Measurements from ENCODE around the gene SLC22A5. TPM values are rescaled to one million over a fixed set of nuclear protein-coding genes. Genes with fewer than 3 reads are reported as not detected.

SLC22A5 gene
- polyA plus RNA-seq, 1 donor (not counting 4 experiments of a cell fraction or from before 2014, with no cell fraction given) = 14.8 TPM

DNA sequence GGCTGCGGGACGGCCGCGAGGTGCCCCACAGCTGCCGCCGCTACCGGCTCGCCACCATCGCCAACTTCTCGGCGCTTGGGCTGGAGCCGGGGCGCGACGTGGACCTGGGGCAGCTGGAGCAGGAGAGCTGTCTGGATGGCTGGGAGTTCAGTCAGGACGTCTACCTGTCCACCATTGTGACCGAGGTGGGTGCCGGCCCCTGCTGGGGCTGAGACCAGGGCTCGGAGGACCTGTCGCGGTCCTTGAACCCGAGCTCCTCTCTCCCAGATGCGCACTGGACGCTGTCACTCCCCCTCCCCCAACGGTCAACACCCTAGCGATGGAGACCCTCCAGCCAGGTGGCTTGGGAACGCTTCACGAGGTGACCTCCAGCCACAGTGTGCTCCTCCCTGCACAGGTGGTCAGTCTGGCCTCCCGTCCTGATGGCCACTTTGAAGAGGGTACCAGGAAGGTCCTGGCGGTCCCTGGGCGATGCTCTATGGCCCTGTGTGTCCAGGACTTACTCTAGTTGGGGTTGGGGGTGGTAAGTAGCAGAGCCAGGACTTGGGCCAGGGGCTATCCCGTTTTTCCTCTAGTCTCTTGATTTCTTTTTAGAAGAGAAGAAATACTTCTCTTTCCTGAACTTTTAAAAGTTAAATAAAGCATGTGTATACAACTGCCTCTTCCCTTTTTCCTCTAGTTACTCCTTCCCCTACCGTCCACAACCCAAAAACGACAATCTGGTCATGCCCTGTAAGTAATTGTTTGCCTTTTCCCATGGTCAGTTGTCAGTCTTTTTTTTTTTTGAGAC lies 866 bp downstream of the SLC22A5 start:
- Histone ChIP-seq H3K9ac (ENCODE audit: control insufficient read depth, extremely low read depth, insufficient read depth, low read length) (peak overlapping the region; percentile 94), H4K20me1 (ENCODE audit: control insufficient read depth, extremely low read depth, insufficient read depth, low read length) (no peaks in the 10 kb centered on the region), H2AFZ (ENCODE audit: control insufficient read depth, low read length) (peak overlapping the region; percentile 84), H3K79me2 (ENCODE audit: control insufficient read depth, insufficient read depth, low read length) (peaks cover 49% of the 10 kb centered on the region), H3K36me3 (ENCODE audit: control insufficient read depth in 2 of 2, extremely low read depth in 1 of 2, insufficient read depth in 2 of 2, low read length in 2 of 2) (peaks cover 0 to 4% of the 10 kb centered on the region in 2 experiments), H3K4me3 (ENCODE audit: control insufficient read depth in 2 of 3, extremely low read depth in 1 of 3, insufficient read depth in 2 of 3, low read depth in 1 of 3, low read length in 3 of 3) (peak overlapping the region; percentile 58 to 88 (median 80)), H3K27ac (ENCODE audit: control insufficient read depth, insufficient read depth, low read length) (peak overlapping the region; percentile 90), H3K27me3 (ENCODE audit: control insufficient read depth, extremely low read depth, insufficient read depth, low read length) (no peaks in the 10 kb centered on the region), H3K4me2 (ENCODE audit: control insufficient read depth, extremely low read depth, insufficient read depth, low read depth, low read length) (peak overlapping the region; percentile 84), H3K9me1 (ENCODE audit: control insufficient read depth, extremely low read depth, insufficient read depth, low read length) (peaks cover 2% of the 10 kb centered on the region), H3K4me1 (ENCODE audit: control insufficient read depth, extremely low read depth, insufficient read depth, low read length) (peaks cover 36% of the 10 kb centered on the region), H3K9me3 (ENCODE audit: control insufficient read depth, low read depth, low read length) (no peaks in the 10 kb centered on the region)
- no peak for TF ChIP-seq EZH2 (IDR thresholded peaks at IDR 0.05; ENCODE audit: low read length)
- TF ChIP-seq, protein P1, sequence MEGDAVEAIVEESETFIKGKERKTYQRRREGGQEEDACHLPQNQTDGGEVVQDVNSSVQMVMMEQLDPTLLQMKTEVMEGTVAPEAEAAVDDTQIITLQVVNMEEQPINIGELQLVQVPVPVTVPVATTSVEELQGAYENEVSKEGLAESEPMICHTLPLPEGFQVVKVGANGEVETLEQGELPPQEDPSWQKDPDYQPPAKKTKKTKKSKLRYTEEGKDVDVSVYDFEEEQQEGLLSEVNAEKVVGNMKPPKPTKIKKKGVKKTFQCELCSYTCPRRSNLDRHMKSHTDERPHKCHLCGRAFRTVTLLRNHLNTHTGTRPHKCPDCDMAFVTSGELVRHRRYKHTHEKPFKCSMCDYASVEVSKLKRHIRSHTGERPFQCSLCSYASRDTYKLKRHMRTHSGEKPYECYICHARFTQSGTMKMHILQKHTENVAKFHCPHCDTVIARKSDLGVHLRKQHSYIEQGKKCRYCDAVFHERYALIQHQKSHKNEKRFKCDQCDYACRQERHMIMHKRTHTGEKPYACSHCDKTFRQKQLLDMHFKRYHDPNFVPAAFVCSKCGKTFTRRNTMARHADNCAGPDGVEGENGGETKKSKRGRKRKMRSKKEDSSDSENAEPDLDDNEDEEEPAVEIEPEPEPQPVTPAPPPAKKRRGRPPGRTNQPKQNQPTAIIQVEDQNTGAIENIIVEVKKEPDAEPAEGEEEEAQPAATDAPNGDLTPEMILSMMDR (optimal IDR thresholded peaks at IDR 0.05 in 1 of 3, IDR thresholded peaks at IDR 0.05 in 1 of 3, conservative IDR thresholded peaks at IDR 0.05 in 1 of 3; ENCODE audit: extremely low read depth in 1 of 3, insufficient read depth in 2 of 3, low read length in 3 of 3) = no peak
- FAIRE-seq (no peak), DNase-seq (ENCODE audit: low read depth, low spot score) (no peak)
- dilution Hi-C loops (cut with MboI; ENCODE audit: extremely low pct_ligation_motif_present, low sequenced_read_pairs) = no loop called here

DNA sequence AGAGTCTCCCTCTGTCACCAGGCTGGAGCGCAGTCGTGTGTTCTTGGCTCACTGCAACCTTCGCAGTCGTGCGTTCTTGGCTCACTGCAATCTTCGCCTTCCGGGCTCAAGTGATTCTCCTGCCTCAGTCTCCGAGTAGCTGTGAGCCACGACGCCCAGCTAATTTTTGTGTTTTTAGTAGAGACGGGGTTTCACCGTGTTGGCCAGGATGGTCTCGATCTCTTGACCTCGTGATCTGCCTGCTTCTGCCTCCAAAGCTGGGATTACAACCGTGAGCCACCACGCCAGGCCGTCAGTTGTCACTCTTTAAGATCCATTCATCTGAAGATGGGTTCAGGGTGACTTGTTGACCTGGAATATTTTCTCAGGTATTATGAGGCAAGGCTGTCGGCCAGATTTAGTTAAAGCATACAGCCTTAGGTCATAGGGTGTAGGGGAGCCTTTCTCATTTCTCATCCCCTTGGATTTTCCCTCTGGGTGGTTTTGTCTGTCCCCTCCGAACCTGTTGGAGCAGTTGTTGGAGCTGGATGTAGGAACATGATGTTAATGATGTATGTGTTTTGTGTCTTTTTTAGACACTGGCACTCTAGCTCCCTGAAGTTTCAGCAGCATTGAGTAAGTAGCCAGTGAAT lies 1.6 kb downstream of the SLC22A5 start:
- Histone ChIP-seq H3K79me2 (ENCODE audit: control insufficient read depth, insufficient read depth, low read length) (peaks cover 49% of the 10 kb centered on the region), H3K27ac (ENCODE audit: control insufficient read depth, insufficient read depth, low read length) (peak overlapping the region; percentile 90), H2AFZ (ENCODE audit: control insufficient read depth, low read length) (no peak overlapping the region), H3K4me2 (ENCODE audit: control insufficient read depth, extremely low read depth, insufficient read depth, low read depth, low read length) (peak overlapping the region; percentile 84), H3K9me1 (ENCODE audit: control insufficient read depth, extremely low read depth, insufficient read depth, low read length) (peaks cover 2% of the 10 kb centered on the region), H3K27me3 (ENCODE audit: control insufficient read depth, extremely low read depth, insufficient read depth, low read length) (no peaks in the 10 kb centered on the region), H3K9ac (ENCODE audit: control insufficient read depth, extremely low read depth, insufficient read depth, low read length) (peak overlapping the region; percentile 94), H3K4me3 (ENCODE audit: control insufficient read depth in 2 of 3, extremely low read depth in 1 of 3, insufficient read depth in 2 of 3, low read depth in 1 of 3, low read length in 3 of 3) (peak overlapping the region; percentile 58 to 88 (median 80)), H3K36me3 (ENCODE audit: control insufficient read depth in 2 of 2, extremely low read depth in 1 of 2, insufficient read depth in 2 of 2, low read length in 2 of 2) (peaks cover 0 to 4% of the 10 kb centered on the region in 2 experiments), H4K20me1 (ENCODE audit: control insufficient read depth, extremely low read depth, insufficient read depth, low read length) (no peaks in the 10 kb centered on the region), H3K9me3 (ENCODE audit: control insufficient read depth, low read depth, low read length) (no peaks in the 10 kb centered on the region), H3K4me1 (ENCODE audit: control insufficient read depth, extremely low read depth, insufficient read depth, low read length) (peaks cover 29% of the 10 kb centered on the region)
- DNase-seq (ENCODE audit: low read depth, low spot score) (no peak), FAIRE-seq (peak; percentile 13)
- dilution Hi-C loops (cut with MboI; ENCODE audit: extremely low pct_ligation_motif_present, low sequenced_read_pairs) = no loop called here
- TF ChIP-seq, protein P1 (optimal IDR thresholded peaks at IDR 0.05 in 1 of 3, IDR thresholded peaks at IDR 0.05 in 1 of 3, conservative IDR thresholded peaks at IDR 0.05 in 1 of 3; ENCODE audit: extremely low read depth in 1 of 3, insufficient read depth in 2 of 3, low read length in 3 of 3) = no peak
- no peak for TF ChIP-seq EZH2 (IDR thresholded peaks at IDR 0.05; ENCODE audit: low read length)

All from keratinocyte (primary cell).